Measurements from ENCODE around the gene OSBPL3.

OSBPL3 gene

GRCh38 chr7:24769851-24770250, 210.1 kb downstream of the OSBPL3 start:
- DNase-seq (ENCODE audit: low spot score), result no peak
- no peak for FAIRE-seq

- FAIRE-seq (no peak), DNase-seq (ENCODE audit: low spot score) (no peak)
Measured at GRCh38 chr7:24769014-24769830, 210.8 kb downstream of the OSBPL3 start.

GRCh38 chr7:24767878-24768569, 212.0 kb downstream of the OSBPL3 start:
- DNase-seq (ENCODE audit: low spot score) (no peak), FAIRE-seq (no peak)

- FAIRE-seq (no peak), DNase-seq (ENCODE audit: low spot score) (no peak)
Measured at GRCh38 chr7:24764972-24765744, 214.8 kb downstream of the OSBPL3 start.

- no peak for FAIRE-seq
- no peak for DNase-seq (ENCODE audit: low spot score)
Measured at GRCh38 chr7:24764011-24764410, 216.0 kb downstream of the OSBPL3 start.

GRCh38 chr7:24763303-24763901, 216.6 kb downstream of the OSBPL3 start:
- FAIRE-seq (no peak), DNase-seq (ENCODE audit: low spot score) (no peak)

- DNase-seq (ENCODE audit: low spot score) (no peak), FAIRE-seq (no peak)
Measured at GRCh38 chr7:24762771-24763170, 217.2 kb downstream of the OSBPL3 start.

- FAIRE-seq, result no peak
- DNase-seq (ENCODE audit: low spot score), result no peak
Measured at GRCh38 chr7:24760968-24761367, 219.0 kb downstream of the OSBPL3 start.

- DNase-seq (ENCODE audit: low spot score) (peak; percentile 48), FAIRE-seq (no peak)
Measured at GRCh38 chr7:24757353-24758275, 222.4 kb downstream of the OSBPL3 start, which contains the start of gene GSDME. Gene GSDME (minus strand): TSS chr7:24757464. CDS start chr7:24749774, 7,690 bp downstream.

- FAIRE-seq (no peak), DNase-seq (ENCODE audit: low spot score) (peak; percentile 30)
Measured at GRCh38 chr7:24756545-24757352, 223.2 kb downstream of the OSBPL3 start.

GRCh38 chr7:24755541-24756407, 224.2 kb downstream of the OSBPL3 start:
- DNase-seq (ENCODE audit: low spot score) (peak; percentile 93), FAIRE-seq (peak; percentile 91)

GRCh38 chr7:24754906-24755506, 225.0 kb downstream of the OSBPL3 start:
- no peak for FAIRE-seq
- DNase-seq (ENCODE audit: low spot score), result no peak

GRCh38 chr7:24752073-24752800, 227.7 kb downstream of the OSBPL3 start:
- no peak for FAIRE-seq
- no peak for DNase-seq (ENCODE audit: low spot score)

GRCh38 chr7:24751484-24751883, 228.5 kb downstream of the OSBPL3 start:
- DNase-seq (ENCODE audit: low spot score) (no peak), FAIRE-seq (no peak)

- DNase-seq (ENCODE audit: low spot score) (no peak), FAIRE-seq (no peak)
Measured at GRCh38 chr7:24750441-24751055, 229.4 kb downstream of the OSBPL3 start.

GRCh38 chr7:24748521-24748920, 231.5 kb downstream of the OSBPL3 start:
- no peak for FAIRE-seq
- no peak for DNase-seq (ENCODE audit: low spot score)

All from RCC 7860 (cell line).